Lower leg skin (tissue), 4 donors: Measurements from ENCODE around the gene LRRC40. TPM values are rescaled to one million over a fixed set of nuclear protein-coding genes. Genes with fewer than 3 reads are reported as not detected.

Experiments used
- DNase-seq, 2 donors: peaks; one replicate each; pipeline ENCODE4 v3.0.0-alpha.2; 2019; ENCODE audit warnings: low spot score in 2 of 2
- H3K4me3 ChIP-seq: fragments of 200-600 bp; sonication (generic); 2 replicates; pipeline ENCODE4 v1.5.1; 2017; ENCODE audit warnings: mild to moderate bottlenecking, low read depth; ENCODE audit not compliant: poor library complexity, severe bottlenecking
- POLR2A ChIP-seq, 2 donors: fragments of 450-650 bp; IDR thresholded peaks; one replicate each; pipeline ENCODE4 v1.6.1; 2016 to 2017; ENCODE audit warnings: antibody characterized with exemption in 2 of 2, mild to moderate bottlenecking in 1 of 2, moderate library complexity in 1 of 2
- WGBS, 2 donors: methylation state at CpG; one replicate each; pipeline ENCODE4 v1.1.5; 2018; 5-methylcytosine and 5-hydroxymethylcytosine counted together
- intact Hi-C: fragments of 100-400 bp; cut with DNase I; formaldehyde crosslinking; loops from one replicate; pipeline ENCODE4 v1.15.0; 2023; ENCODE audit warnings: low total_unique reads
- total RNA-seq, 4 donors: library from RNA; depleted of rRNA; stranded (reverse); fragments of >200 nt; gene quantifications; one replicate each; pipeline ENCODE4 v1.1.0, GENCODE V29; 2016
- TF ChIP-seq, protein P1 (sequence below), 3 donors: fragments of 450-650 bp; IDR thresholded peaks; one replicate each; pipeline ENCODE4 v1.5.1; 2016; ENCODE audit warnings: antibody characterized with exemption in 3 of 3, mild to moderate bottlenecking in 3 of 3, moderate library complexity in 2 of 3

The LRRC40 gene
- 10 to 100 TPM in 1 of 4 donors, 1 to 10 TPM in 3; 6.4 to 12.0 (median 9.5) TPM for total RNA-seq

DNA sequence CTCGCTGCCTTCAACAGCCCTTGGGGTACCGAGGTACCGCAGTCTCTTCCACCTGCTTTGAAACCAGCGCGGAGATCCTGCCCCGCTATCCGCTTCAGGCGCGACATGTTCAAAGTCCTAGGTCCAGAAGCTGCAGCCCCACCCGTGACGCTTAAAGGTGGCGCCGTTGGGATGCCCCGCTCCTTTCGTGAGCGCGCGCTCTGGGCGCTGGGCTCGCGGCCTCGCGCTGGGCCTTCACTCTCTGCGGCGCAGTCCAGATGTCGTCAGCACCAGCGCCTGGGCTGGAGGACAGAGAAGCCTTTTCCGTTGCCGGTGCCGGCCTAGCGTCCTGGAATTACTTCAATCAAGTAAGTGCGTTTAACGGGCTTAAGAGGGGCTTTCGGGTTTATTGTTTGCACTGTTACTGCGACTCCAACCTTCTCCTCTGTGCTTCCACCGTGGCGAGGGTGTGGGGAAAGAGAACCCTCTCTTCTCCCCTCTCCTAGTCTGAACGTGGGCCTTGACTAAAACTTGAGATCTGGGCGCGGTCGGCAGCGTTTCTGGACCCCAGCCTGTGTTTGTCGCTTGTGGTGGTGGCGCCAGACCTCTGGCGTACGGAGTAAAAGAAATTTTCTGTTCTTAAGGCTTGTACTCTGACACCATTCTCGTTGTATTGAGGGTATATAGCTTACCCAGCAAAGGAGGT lies at the start of gene LRRC40:
Gene LRRC40, minus strand, starts transcription at position 146 of the 685 bp plus-strand sequence. Its CDS starts 39 bp downstream, at position 107.
- DNase-seq: peak; percentile 95 to 99
- no peak for TF ChIP-seq POLR2A (IDR thresholded peaks at IDR 0.05)
- TF ChIP-seq, protein P1, sequence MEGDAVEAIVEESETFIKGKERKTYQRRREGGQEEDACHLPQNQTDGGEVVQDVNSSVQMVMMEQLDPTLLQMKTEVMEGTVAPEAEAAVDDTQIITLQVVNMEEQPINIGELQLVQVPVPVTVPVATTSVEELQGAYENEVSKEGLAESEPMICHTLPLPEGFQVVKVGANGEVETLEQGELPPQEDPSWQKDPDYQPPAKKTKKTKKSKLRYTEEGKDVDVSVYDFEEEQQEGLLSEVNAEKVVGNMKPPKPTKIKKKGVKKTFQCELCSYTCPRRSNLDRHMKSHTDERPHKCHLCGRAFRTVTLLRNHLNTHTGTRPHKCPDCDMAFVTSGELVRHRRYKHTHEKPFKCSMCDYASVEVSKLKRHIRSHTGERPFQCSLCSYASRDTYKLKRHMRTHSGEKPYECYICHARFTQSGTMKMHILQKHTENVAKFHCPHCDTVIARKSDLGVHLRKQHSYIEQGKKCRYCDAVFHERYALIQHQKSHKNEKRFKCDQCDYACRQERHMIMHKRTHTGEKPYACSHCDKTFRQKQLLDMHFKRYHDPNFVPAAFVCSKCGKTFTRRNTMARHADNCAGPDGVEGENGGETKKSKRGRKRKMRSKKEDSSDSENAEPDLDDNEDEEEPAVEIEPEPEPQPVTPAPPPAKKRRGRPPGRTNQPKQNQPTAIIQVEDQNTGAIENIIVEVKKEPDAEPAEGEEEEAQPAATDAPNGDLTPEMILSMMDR (IDR thresholded peaks at IDR 0.05): peak in 1 of 3 donors; percentile 35
- WGBS, 2 donors: 0% methylated on average over 45 to 47 of the region's 47 CpGs
- H3K4me3 ChIP-seq: peak within 1 kb of the TSS; percentile 81
- intact Hi-C loops: no loop called here

DNA sequence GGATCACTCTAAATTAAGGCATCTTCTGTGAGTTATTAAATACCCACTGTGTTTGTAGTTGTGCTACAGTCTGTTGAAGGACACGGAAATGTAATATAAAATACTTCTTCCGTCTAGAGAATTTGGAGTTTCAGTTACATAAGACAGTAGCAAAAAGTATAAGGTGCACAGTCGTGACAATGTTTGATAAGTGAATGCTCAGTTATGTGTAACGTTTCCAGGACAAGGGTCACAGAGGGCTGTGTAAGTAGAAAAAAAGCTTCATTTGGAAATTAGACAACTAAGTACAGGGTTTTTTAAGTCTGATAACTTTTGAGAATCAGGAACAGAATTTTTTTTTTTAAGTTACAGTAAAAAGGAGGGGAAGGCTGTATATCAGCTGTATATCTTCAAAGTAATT lies 43.4 kb upstream of the LRRC40 start:
- intact Hi-C loops: no loop called here
- TF ChIP-seq POLR2A (IDR thresholded peaks at IDR 0.05): no peak
- TF ChIP-seq, protein P1 (IDR thresholded peaks at IDR 0.05): no peak
- WGBS, 2 donors: 83 to 89% methylated on average over 4 of the region's 4 CpGs
- H3K4me3 ChIP-seq: no peak overlapping the region
- no peak for DNase-seq

DNA sequence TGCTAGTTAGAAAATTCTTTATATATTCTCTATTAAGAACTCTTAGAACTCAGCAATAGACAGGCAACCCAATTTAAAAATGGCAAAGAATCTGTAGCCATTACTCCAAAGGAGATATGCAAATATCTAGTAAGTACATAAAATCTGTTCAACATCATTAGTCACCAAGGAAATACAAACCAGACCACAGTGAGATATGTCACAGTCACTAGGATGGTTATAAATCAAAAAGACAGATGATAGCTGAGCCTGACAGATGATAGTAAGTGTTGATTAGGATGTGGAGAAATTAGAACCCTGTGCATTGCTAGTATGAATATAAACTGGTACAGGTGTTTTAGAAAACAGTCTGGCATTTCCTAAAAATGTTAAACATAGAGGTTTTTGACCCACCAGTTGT lies 42.4 kb upstream of the LRRC40 start:
- no peak for DNase-seq
- TF ChIP-seq, protein P1 (IDR thresholded peaks at IDR 0.05): no peak
- no peak for TF ChIP-seq POLR2A (IDR thresholded peaks at IDR 0.05)
- H3K4me3 ChIP-seq: no peak overlapping the region
- intact Hi-C loops: no loop called here

DNA sequence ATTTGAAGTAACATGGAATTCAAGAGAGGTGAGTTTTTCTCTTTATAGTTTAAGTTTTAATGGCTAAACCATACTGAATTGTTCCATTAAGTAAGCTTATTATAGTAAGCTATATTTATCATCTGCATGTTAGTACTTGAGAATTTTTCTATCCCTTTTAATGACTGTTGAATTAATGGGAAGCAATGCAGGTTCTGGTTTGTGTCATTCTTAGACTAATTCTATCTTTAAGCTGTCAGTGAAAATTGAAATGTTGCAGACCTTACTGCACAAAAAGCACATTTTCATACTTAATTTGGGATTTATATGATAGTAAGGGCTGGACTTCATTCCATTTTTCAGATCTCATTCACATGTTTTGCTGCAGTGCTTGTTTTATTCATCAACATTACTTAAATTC lies 41.7 kb upstream of the LRRC40 start:
- H3K4me3 ChIP-seq: no peak overlapping the region
- intact Hi-C loops: no loop called here
- TF ChIP-seq POLR2A (IDR thresholded peaks at IDR 0.05): no peak
- TF ChIP-seq, protein P1 (IDR thresholded peaks at IDR 0.05): no peak
- no peak for DNase-seq

DNA sequence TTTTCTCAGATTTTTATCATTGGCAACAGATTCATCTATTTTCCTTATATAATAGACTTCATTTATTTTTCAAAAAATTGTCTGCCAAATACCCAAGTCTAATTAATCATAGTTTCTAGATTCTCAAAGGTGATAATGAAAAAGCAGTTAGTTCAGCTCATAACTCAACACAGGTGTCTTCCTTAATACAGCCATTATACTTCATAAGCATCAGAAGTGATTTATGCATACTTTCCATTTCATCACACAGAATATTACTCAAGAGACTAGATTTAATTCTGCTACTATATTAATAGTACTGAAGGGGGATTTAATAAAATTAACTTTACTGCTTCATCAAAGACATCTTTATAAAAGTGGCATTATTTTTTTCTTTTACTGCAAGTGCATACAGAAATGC lies 34.6 kb upstream of the LRRC40 start:
- H3K4me3 ChIP-seq: no peak overlapping the region
- DNase-seq: no peak
- intact Hi-C loops: no loop called here
- no peak for TF ChIP-seq POLR2A (IDR thresholded peaks at IDR 0.05)
- TF ChIP-seq, protein P1 (IDR thresholded peaks at IDR 0.05): no peak

DNA sequence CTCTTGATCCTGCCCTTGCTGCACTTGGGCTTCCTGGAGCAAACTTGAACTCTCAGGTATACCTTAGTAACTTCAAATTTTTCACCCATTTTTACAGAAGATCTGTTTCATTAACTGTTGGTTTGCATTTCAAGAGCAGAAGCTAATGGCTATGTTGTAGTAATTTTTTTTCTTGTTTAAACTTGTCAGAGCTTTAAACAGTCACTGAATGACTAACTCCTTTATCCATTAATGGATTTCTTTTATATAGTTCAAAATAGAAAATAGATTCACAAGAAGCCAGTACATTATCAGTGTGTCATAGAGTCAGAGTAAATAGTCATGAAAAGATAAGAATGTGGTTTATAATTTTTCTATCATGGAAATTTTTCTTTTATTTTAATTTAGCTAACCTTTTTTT lies 29.4 kb upstream of the LRRC40 start:
- no peak for DNase-seq
- H3K4me3 ChIP-seq: no peak overlapping the region
- TF ChIP-seq, protein P1 (IDR thresholded peaks at IDR 0.05): no peak
- no peak for TF ChIP-seq POLR2A (IDR thresholded peaks at IDR 0.05)
- intact Hi-C loops: no loop called here
